HL-60/S4 treated with phorbol 12-myristate 13-acetate at 8.2 ng/mL for 4 days and 3 days (cell line): ENCODE results near the gene SMG6.

Source experiments
- in situ Hi-C: fragments of 300-500 bp; cut with MboI; formaldehyde crosslinking; loops from 2 replicates; pipeline ENCODE4 v1.15.0; 2022; ENCODE audit warnings: low sequenced_read_pairs

Gene SMG6

DNA sequence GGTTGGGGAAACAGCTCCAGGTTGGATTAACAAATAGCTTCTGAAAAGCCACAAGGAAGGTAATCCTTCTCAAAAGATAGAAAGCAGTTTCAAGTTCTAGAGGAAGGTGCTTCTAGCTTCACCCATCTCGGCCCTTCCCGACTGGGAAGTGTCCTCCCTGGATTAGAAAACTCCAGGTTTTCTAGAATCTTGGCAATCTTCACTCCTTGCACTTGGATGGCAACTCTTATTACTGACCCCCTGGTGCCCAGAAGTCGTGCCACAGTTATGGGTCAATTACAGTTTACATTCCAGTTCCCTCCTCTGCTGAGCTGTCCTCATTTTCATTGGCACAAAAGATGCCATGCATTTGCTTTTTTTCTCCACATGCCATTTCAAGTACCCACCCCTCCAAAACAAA is 65.6 kb downstream of the SMG6 start:
- in situ Hi-C loops: loop anchor here (25.0 kb wide), 1 partner anchor 176 kb away; the partner anchor contains the start of gene HIC1

GRCh38 chr17:2237521-2237921 is 66.1 kb downstream of the SMG6 start:
- in situ Hi-C loops: loop anchor here (25.0 kb wide), 1 partner anchor 175 kb away; the partner anchor contains the start of gene HIC1

DNA sequence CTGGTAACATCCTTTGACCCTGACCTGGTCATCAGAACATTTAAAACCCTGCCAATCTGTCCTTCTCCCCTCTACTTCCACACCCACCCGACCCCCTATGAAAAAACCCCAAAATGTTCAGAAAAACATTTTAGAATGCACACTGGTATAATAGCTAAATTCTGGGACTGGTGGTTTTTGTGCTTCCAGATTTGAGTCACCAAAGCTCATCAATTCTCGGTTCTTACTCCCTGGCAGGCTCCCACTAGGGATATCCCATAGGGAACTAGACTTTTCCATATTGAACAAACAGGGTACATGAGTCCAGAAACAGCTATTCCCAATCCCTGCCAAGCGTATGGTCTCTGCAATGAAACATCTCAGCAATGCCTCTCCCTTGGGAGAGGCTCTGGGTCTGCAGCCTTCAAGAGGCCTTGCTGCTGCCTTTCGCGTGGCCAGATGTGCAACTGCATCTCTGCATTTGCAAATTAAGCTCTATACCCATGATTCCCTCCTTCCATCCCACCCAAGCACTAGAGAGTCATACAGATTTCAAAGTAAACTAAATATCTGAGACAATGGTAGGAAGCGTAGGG is 67.7 kb downstream of the SMG6 start:
- in situ Hi-C loops: loop anchor here (25.0 kb wide), 1 partner anchor 174 kb away; the partner anchor contains the start of gene HIC1

DNA sequence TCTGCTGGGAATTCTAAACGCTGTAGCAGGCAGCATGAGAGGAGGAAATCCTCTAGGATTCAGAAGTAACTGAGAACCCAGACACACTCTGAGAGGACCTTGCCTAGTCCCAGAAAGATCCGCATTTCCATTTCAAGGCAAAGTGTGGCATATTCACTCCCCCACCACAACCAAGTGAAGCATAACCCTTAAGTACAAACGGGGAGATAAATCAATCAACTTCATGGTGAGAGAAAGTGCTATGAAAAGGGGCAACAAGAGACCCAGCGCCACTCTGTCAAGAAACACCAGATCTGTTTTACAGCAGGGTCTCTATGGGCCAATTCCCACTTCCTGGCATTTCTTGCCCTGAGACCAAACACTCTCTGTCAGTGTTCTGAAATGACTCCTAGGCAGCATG is 68.3 kb downstream of the SMG6 start:
- in situ Hi-C loops: loop anchor here (25.0 kb wide), 1 partner anchor 173 kb away; the partner anchor contains the start of gene HIC1

DNA sequence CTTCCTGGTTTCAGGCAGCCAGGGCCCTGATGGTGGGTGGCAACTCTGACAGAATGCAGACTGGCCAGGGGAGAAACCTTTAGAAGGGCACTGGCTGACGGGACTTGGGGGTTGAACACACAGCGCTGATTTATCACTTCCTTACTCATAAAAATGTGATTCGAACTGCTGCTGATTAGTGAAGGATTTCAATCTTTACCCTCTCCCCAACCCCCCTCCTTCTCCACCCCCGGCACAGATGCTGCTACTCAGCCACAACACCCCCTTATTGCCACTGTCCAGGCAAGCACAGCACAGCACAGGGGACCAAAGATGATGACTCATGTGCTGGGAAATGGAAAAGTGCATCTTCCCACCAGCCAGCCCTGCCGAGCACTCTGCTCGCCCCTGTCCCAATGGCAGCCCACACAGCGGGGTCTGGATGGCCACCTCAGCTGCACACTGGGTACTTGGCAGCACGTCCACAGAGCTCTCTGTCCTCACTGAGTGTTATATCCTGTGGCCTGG is 70.1 kb downstream of the SMG6 start:
- in situ Hi-C loops: loop anchor here (25.0 kb wide), 1 partner anchor 171 kb away; the partner anchor contains the start of gene HIC1

DNA sequence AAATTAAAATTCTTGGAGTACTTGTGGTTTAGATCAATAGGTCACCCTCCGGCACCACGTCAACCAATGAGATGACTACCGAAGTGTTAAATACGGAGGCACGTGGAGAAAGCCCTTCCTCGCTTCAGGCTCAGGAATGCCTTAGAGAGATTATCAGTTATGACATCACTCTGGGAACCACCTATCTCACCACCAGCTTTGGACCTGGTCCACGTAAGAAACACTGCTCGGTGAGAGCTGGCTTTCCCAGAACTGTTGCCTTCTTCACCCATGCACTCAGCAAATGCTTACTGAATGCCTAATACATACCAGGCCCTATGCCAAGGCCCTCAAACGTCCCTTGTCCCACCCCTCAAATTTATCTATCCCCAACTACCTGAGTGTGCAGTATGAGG is 71.3 kb downstream of the SMG6 start:
- in situ Hi-C loops: loop anchor here (25.0 kb wide), 1 partner anchor 170 kb away; the partner anchor contains the start of gene HIC1

DNA sequence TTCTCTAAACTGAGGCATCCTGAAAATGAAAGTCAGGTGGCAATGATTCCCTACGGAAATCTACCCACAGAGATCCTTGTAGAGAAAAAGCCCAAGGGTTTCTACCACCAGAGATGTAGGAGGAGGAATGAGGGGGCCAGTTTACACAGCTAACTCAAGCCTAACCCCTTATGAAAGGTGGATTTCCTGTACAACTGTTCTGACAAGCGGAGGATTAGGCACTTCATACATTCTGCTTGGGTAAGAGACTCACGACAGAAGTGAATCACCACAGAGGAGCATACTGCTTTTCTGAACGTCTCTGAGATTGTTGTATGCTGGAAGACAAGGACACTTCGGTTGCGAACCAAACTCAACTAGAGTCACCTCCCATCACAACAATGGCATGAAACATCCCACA is 72.7 kb downstream of the SMG6 start:
- in situ Hi-C loops: loop anchor here (25.0 kb wide), 1 partner anchor 169 kb away; the partner anchor contains the start of gene HIC1

DNA sequence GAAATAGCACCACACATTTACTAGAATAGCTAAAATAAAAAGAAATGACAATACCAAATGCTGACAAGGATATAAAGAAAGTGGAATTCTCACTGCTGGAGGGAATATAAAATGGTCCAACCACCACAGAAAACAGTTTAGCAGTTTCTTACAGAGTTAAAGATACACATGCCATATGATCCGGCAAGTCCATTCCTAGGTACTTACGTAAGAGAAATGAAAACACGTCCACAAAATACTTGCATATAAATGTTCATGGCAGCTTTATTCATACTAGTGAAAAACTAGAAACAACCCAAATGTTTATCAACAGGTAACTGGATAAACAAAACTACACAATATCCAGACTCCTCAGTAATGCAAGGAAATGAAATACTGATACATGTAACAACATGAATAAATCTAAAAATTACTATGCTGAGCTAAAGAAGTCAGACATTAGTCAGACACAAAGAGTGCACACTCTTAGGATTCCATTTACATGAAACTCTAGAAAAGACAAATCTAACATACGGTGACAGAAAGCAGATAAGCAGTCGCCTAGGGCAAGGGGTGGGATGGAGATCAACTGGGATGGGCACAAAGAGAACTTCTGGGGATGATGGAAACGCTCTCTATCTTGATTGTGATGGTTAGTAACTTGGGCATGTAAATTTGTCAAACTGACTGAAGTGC is 76.4 kb downstream of the SMG6 start:
- in situ Hi-C loops: loop anchor here (25.0 kb wide), 1 partner anchor 165 kb away; the partner anchor contains the start of gene HIC1

- in situ Hi-C loops: no loop called here
Observed at GRCh38 chr17:2223617-2223927, 80.0 kb downstream of the SMG6 start.

DNA sequence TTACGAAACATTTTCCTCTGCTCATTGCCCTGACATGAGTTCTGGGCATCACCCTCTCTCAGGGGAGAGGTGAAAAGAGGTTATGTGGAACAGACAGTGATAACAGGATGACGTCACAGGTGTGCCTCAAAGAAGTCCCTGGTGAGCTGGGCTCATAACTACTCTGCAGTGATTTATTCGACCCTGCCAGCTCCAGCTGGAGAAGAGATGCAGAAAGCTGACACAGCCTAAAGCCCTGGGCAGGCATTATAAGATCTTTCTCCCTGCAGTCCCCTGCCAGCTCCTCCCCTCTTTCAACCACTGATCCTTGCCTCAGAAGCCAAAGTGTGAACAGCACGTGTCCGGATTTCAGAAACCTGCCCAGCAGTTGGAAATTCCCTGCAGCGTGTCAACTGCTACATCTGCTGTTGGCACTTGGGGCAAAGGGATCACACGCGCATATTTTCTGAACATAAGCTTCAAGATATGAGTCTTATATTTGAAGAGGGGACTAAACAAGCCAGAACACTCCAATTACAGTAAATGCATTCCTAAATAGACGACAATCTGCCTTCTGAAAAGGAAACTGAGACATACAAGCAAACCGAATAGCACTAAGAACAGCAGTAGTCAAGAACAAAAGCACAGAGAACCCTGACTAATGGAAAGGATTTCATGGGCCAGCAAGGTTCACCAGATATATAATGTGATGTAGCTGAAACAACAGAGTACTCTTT is 80.5 kb downstream of the SMG6 start:
- in situ Hi-C loops: no loop called here

DNA sequence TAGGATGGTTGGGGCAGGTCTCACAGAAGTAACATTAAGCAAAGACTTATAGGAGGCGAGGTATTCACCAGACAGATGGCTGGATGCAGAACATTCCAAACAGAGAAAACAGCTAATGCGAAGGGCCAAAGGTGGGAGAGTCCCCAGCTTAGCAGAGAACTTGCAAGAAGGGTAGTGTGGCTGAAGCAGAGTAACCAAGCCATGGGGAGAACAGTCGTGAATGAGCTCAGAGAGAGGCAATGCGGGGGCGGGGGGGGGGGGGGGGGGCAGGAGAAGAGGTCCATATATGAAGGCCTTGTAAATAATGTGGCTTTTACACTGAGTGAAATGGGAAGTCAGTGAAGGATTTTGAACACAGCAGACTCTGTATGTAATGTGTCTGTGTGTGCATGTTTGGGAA is 81.3 kb downstream of the SMG6 start:
- in situ Hi-C loops: no loop called here

DNA sequence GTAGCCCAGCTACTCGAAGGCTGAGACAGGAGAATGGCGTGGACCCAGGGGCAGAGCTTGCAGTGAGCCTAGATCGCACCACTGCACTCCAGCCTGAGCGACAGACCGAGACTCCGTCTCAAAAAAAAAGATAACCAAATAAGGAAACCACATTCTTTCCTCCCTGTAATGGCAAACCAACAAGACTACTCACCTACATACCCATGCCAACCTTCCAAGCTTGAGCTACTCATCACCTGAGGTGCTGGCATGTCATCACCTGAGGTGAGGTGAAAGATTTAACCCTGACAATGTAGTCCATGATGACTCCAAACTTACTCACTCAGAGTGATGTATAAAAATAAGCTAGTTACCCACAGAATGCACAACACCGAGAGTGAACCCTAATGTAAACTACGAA is 85.2 kb downstream of the SMG6 start:
- in situ Hi-C loops: no loop called here

- in situ Hi-C loops: no loop called here
Observed at GRCh38 chr17:2215616-2216364, 87.8 kb downstream of the SMG6 start.

- in situ Hi-C loops: no loop called here
Observed at GRCh38 chr17:2214929-2215615, 88.5 kb downstream of the SMG6 start.

GRCh38 chr17:2214047-2214928 is 89.3 kb downstream of the SMG6 start:
- in situ Hi-C loops: no loop called here

DNA sequence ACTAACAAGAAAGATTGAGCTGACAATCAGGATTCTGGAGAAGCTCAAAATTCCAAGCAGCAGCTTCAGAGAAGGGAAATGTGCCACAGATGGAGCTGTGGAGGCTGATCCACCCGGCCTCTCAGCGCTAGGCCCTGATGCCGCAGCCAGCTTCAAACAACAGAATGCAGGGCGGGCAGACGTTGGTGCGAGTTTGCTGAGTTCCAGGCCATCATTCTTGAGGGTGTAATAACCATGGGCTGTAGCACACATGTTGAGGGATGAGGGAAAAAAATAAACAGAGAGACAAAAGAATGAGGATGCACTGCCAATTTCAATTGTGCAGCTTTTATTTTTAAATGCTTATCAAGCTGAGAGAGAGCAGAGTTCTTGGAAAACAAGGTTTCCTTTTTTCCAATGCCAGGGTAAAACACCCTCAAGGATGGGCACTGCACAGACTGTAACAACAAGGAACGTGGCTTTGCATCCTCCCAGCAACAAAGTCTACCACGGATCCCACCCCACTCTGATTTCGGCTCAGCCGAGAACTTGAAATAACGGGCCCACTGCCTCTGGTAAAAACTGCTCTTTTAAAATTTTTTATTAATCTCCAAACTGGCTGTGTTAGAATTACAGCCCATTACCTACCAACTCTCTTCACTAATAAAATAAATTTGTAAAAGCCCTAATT is 90.2 kb downstream of the SMG6 start:
- in situ Hi-C loops: no loop called here

DNA sequence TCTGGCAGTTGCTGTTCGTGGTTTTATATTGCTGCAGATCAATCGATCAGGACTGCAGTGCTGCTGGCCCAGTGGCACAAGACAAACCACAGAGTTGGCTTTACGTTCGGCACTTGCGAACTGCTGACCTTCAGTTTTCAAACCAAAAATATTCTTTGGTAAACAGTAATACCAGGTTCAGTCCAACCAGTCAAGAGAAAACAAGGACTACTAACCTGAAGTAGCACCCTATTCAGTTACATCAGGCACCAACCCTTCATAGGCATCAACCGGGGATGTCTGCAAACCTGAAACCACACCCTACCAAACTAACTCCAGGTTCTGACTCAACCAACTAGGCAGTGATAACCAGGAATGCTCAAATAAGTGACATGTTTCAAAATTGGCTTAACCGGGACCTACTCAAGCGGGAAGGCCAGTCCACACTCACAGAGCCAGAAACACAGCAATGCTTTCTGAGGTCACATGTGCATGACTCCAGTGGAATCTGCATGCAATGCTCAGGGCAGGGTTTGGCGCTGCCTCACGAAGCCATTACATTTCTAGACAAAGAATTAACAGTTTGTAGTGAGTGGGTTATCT is 91.1 kb downstream of the SMG6 start:
- in situ Hi-C loops: no loop called here

DNA sequence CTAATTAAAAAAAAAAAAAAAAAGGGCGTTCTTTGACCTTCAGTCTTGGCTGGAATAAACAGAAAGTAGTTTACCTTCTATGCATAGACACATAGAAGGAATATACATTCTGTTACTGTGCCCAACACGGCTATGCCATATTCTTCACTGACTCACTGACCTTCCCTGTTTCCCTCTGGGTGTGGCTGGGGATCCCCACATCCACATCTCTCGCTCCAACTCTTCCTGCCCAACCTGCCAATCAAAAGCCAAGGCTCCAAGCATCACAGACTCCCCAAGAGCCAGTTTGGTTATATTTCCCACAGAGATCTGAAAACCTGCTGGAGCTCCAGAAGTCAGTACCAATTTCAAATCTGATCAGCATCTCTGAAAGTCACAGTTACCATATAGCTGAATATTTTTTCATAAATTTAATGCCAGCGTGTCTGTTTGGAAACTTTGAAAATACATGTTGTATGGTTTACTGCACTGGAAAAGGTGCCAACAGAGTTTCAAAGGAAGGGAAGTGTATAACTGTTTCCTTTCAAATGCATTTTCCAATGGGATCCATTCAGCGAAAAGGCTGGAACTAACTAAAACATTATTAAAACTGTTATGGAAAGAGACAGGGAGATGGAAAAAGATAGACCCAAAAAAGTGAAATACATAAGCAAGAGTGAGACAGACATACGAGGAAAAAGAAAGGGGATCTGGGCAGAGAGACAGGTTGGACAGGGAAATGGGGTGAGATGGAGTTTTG is 91.8 kb downstream of the SMG6 start:
- in situ Hi-C loops: no loop called here
